ENCODE data around the gene MYO1H. TPM values are rescaled to one million over a fixed set of nuclear protein-coding genes. Genes with fewer than 3 reads are reported as not detected.

Gene MYO1H
- total RNA-seq, 2 donors from 2014 or later: not detected

DNA sequence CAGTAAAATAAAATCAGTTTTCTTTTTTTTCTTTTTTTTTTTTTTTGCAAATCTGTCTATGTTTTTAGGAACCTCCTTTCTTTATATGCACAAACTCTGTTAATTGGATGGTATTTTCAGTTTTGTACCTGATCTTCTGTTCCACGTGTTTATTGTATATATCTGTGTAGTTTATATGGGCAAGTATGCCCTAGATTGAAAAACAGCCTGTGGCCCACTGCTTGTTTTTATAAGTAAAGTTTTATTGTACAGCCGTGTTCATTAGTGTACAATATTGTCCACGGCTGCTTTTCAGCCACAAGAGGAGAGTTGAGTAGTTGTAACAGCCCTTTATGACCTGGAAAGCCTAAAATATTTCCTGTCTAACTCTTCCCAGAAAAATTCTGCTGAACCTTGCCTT, 18.7 kb upstream of the MYO1H start:
- ATAC-seq (no peak), DNase-seq (no peak)
- Mint-ChIP-seq H3K27ac (no peak overlapping the region), H3K27me3 (peaks cover 23% of the 10 kb centered on the region), H3K4me3 (no peak overlapping the region), H3K36me3 (ENCODE audit: low read depth) (peaks cover 2% of the 10 kb centered on the region), H3K4me1 (no peaks in the 10 kb centered on the region)
- H3K9me3 ChIP-seq (ENCODE audit: control insufficient read depth, low read length, poor library complexity, severe bottlenecking): no peaks in the 10 kb centered on the region

DNA sequence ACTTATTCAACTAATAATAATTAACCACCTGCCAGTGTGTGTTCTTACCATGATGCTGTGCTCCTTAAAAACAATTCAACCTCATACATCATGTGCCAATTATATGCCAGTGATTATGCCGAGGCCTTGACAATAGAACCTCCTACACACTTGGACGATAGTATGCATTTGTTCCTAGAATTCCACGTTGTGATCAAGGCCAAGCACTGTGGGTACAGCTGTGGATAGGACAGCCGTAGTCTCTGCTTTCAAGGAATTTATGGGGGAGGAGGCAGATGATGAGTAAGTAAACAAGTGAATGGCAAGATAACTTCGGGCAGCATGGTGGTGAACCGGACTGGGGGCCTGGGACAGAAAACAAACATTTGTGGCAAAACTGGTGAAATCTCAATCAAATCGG, 18.0 kb upstream of the MYO1H start:
- H3K4me3 Mint-ChIP-seq: no peak overlapping the region

DNA sequence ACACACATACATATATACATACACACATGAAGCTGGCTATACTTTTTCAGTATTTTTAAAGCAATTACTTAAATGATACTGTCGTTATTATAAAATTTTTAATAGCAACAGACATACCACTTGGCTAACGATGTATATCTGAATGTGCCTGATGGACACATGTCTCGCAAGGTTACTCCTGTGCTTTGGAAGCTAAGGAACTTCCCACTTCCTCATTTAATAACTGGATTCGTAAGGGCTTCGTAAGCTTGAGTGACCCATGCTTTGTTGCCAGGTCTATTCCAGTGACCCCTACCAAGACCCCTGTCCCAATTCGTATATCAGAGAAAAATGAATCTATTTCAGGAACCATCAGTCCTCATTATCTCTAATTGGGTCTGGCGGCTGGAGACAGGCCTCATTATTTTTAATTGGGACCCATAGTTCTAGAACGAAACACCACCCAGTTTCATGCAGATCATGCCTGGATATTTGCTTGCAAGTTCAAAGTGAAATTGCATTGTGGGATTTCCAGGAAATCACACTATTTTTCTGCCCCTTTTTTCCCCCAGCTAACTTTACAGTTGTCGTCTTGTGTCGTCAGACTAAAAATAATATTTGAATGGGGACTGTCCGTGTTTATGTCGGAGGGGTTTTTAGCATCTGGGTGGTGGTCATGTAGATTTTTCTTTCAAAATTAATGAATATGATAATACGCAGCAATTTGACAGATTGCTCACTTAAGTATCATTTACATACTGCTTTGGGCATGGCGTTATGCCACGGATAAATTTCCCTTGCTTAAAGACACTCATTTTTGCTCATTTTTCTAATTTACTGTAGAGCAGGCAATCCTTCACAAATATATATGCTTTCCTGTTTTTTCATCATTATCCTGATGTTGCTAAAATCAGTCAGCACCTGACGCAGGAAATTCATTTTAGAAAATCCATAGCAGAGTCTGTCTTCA, 17.1 kb upstream of the MYO1H start:
- H3K4me1 Mint-ChIP-seq: no peaks in the 10 kb centered on the region
- no peaks in the 10 kb centered on the region for H3K9me3 ChIP-seq (ENCODE audit: control insufficient read depth, low read length, poor library complexity, severe bottlenecking)
- ATAC-seq (no peak), DNase-seq (no peak)
- H3K36me3 Mint-ChIP-seq (ENCODE audit: low read depth): peaks cover 2% of the 10 kb centered on the region
- no peak overlapping the region for H3K27ac Mint-ChIP-seq
- H3K4me3 Mint-ChIP-seq: no peak overlapping the region
- peaks cover 18% of the 10 kb centered on the region for H3K27me3 Mint-ChIP-seq

More for the DNA sequence above, 18.0 kb upstream of the MYO1H start:
- Mint-ChIP-seq H3K36me3 (ENCODE audit: low read depth) (peaks cover 2% of the 10 kb centered on the region), H3K27ac (no peak overlapping the region), H3K27me3 (peaks cover 25% of the 10 kb centered on the region), H3K4me1 (no peaks in the 10 kb centered on the region)
- H3K9me3 ChIP-seq (ENCODE audit: control insufficient read depth, low read length, poor library complexity, severe bottlenecking): no peaks in the 10 kb centered on the region
- ATAC-seq (no peak), DNase-seq (no peak)

DNA sequence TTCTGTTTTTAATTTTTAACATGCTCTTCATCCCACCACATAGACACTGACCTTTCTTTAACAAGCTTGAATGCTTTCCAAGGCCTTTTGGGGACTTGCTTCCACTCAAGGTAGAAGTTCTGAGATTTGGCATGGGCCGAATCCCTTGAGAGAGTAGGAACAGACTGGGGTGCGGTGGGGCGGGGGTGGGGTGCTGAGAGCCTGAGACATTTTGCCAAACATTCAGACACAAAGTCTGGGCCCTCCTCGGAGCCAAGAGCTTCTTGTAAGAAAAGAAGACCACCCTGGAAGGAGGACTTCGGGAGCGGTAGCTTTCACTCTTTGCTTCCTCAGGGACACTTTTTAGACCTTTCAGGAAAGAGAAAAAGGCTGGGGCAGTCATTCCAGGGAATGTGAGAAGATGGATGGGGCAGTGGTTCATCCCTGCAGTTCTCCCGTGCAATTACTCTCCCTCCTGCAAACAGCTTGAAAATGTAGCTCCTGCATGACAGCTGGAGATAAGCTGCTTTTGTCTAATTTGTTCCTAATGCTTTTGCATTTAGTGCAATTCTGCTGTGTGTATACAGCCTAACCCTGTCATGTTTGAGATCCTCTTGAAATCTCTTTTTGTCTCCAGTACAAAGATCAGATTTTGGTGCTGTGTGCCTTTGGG, 16.3 kb upstream of the MYO1H start:
- ATAC-seq (no peak), DNase-seq (no peak)
- Mint-ChIP-seq H3K27me3 (peaks cover 18% of the 10 kb centered on the region), H3K36me3 (ENCODE audit: low read depth) (peaks cover 2% of the 10 kb centered on the region), H3K4me3 (no peak overlapping the region), H3K27ac (no peak overlapping the region), H3K4me1 (no peaks in the 10 kb centered on the region)
- H3K9me3 ChIP-seq (ENCODE audit: control insufficient read depth, low read length, poor library complexity, severe bottlenecking): no peaks in the 10 kb centered on the region

DNA sequence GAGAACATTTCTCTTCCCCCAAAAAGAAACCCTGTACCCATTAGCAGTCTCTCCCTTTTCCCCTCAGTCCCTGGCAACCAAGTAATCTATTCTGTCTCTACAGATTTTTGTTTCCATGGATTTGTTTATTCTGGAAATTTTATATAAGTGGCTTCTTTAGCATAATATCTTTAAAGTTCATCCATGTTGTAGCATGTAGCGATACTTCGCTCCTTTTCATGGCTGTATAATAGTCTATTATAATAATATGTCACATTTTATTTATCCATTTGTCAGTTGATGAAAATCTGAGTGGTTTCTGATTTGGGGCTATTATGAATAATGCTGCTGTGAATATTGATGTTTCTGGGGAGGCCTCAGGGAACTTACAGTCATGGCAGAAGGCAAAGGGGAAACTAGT, 12.8 kb upstream of the MYO1H start:
- Mint-ChIP-seq H3K27me3 (peaks cover 23% of the 10 kb centered on the region), H3K36me3 (ENCODE audit: low read depth) (peaks cover under 1% of the 10 kb centered on the region), H3K27ac (no peak overlapping the region), H3K4me3 (no peak overlapping the region), H3K4me1 (no peaks in the 10 kb centered on the region)
- H3K9me3 ChIP-seq (ENCODE audit: control insufficient read depth, low read length, poor library complexity, severe bottlenecking): no peaks in the 10 kb centered on the region
- ATAC-seq (no peak), DNase-seq (no peak)

DNA sequence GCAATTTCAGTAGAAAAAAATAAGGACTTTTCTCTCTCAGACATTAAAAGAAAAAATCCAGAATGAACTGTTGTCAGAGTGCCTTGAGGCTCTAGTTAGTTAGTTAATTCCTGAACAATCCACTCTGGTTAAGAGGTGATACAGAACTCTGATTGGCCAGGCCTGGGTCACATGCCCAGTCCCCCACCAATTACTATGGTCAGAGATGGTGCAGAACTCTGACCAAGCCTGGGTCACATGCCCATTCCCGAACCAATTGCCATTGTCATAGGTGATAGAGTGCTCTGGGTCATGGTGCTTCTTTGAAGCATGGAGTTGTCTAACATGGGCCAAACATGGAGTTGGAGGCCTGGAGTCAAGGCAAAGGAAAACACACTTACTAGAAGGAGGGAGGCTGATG, 11.1 kb upstream of the MYO1H start:
- DNase-seq (no peak), ATAC-seq (no peak)
- no peaks in the 10 kb centered on the region for H3K36me3 Mint-ChIP-seq (ENCODE audit: low read depth)
- H3K27me3 Mint-ChIP-seq: peaks cover 26% of the 10 kb centered on the region
- H3K9me3 ChIP-seq (ENCODE audit: control insufficient read depth, low read length, poor library complexity, severe bottlenecking): no peaks in the 10 kb centered on the region
- H3K4me1 Mint-ChIP-seq: no peaks in the 10 kb centered on the region
- no peak overlapping the region for H3K4me3 Mint-ChIP-seq
- H3K27ac Mint-ChIP-seq: no peak overlapping the region

DNA sequence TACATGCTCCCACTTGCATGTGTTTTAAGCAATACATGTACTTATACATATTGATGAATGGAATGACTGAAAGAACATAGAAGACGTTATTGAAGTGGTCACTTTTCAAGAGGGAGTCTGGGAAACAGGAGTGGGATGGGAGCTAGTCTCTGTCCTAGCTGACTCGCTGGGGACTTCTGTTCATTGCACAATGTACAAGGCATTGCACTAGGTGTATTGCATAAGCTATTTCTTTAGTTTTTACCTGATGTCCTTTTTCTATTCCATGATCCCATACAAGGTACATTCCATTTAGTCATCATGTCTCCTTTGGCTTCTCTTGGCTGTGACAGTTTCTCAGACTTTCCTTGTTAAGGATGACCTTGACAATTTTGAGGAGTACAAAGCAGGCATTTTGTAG, 4.0 kb upstream of the MYO1H start:
- H3K9me3 ChIP-seq (ENCODE audit: control insufficient read depth, low read length, poor library complexity, severe bottlenecking): no peaks in the 10 kb centered on the region
- Mint-ChIP-seq H3K27ac (no peak overlapping the region), H3K4me1 (no peaks in the 10 kb centered on the region), H3K27me3 (peaks cover 26% of the 10 kb centered on the region), H3K4me3 (no peak overlapping the region), H3K36me3 (ENCODE audit: low read depth) (no peaks in the 10 kb centered on the region)
- no peak for ATAC-seq
- DNase-seq: no peak

DNA sequence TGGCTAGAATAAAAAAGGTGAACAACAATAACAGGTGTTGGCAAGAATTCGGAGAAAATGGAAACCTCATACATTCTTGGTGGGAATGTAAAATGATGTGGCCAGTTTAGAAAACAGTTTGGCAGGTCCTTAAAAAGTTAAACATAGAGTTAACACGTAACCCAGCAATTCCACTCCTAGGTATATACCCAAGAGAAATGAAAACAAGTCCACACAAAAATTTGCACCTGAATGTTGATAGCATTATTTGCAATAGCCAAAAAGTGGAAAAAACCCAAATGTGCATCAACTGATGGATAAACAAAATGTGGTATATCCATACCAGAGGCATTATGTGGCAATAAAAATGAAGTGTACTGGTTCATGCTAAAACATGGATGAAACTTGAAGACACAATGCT, 2.3 kb upstream of the MYO1H start:
- H3K4me1 Mint-ChIP-seq: no peaks in the 10 kb centered on the region
- no peak for ATAC-seq
- H3K4me3 Mint-ChIP-seq: no peak overlapping the region
- no peaks in the 10 kb centered on the region for H3K9me3 ChIP-seq (ENCODE audit: control insufficient read depth, low read length, poor library complexity, severe bottlenecking)
- H3K27ac Mint-ChIP-seq: no peak overlapping the region
- H3K36me3 Mint-ChIP-seq (ENCODE audit: low read depth): no peaks in the 10 kb centered on the region
- no peak for DNase-seq
- H3K27me3 Mint-ChIP-seq: peaks cover 19% of the 10 kb centered on the region

DNA sequence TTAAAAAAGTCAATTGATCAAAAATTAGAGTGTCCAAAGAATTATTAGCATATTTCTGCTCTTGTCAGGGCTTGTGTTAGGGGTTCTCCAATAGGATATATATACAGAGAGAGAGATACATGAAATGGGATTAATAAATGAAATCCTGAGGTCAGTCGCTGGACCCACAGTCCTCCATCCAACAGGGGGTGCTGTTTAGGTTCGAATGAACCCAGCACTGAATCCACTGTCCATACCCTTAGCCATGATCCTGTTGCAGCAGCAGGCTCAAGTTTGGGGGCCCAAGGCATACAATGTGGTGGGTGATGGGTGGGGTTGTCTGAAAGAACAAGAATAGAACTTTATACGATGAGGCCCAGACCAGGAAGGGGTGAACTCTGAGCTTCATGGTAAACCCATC, 780 bp upstream of the MYO1H start:
- Mint-ChIP-seq H3K4me3 (no peak overlapping the region), H3K27ac (no peak overlapping the region)
- no peak for ATAC-seq

DNA sequence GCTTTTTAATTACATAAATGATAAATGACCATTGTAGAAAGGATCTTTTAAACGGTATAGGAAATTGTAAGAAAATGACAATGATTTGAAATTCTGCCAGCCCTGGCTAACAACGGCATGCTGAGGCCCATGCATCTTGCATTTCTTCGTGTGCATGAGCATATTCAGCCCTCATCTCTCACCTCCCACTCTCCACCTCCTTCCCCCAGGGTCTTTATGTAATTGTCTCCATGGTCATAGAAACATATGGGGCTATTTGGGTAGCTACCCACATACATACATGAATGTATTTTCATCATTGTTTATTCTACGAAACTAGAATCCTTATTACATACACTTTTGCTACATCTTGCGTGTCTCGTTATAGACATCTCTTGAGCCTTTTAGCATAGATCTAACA, 4.5 kb downstream of the MYO1H start:
- Mint-ChIP-seq H3K4me3 (no peak overlapping the region), H3K27ac (no peak overlapping the region), H3K36me3 (ENCODE audit: low read depth) (no peaks in the 10 kb centered on the region), H3K27me3 (peaks cover 36% of the 10 kb centered on the region), H3K4me1 (peaks cover 2% of the 10 kb centered on the region)
- H3K9me3 ChIP-seq (ENCODE audit: control insufficient read depth, low read length, poor library complexity, severe bottlenecking): no peaks in the 10 kb centered on the region
- DNase-seq (no peak), ATAC-seq (no peak)

More for the DNA sequence above, 780 bp upstream of the MYO1H start:
- DNase-seq: no peak
- Mint-ChIP-seq H3K4me1 (no peaks in the 10 kb centered on the region), H3K27me3 (peaks cover 16% of the 10 kb centered on the region), H3K36me3 (ENCODE audit: low read depth) (no peaks in the 10 kb centered on the region)
- H3K9me3 ChIP-seq (ENCODE audit: control insufficient read depth, low read length, poor library complexity, severe bottlenecking): no peaks in the 10 kb centered on the region

DNA sequence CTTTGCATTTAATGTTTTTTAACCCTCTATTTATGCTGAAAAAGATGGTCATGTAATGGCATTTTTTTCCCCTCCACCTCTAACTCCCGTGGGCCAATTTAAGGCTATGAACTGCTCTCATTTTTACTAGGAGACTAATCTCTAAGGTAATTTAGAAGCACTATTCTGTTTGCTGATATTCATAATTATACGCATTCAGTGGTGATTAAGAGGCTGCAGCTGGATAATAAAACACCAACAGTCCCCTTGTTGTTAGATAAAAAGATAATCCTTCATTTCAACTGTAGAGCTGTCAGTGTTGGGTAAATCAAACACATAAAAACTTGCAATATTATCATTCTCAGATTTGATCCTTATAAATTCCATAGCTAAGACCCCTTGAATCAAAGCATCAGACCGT, 8.9 kb downstream of the MYO1H start:
- H3K27me3 Mint-ChIP-seq: peaks cover 42% of the 10 kb centered on the region
- H3K27ac Mint-ChIP-seq: no peak overlapping the region
- peaks cover 8% of the 10 kb centered on the region for H3K4me1 Mint-ChIP-seq
- no peak overlapping the region for H3K4me3 Mint-ChIP-seq
- no peaks in the 10 kb centered on the region for H3K9me3 ChIP-seq (ENCODE audit: control insufficient read depth, low read length, poor library complexity, severe bottlenecking)
- DNase-seq: no peak
- ATAC-seq: no peak
- peaks cover 2% of the 10 kb centered on the region for H3K36me3 Mint-ChIP-seq (ENCODE audit: low read depth)

DNA sequence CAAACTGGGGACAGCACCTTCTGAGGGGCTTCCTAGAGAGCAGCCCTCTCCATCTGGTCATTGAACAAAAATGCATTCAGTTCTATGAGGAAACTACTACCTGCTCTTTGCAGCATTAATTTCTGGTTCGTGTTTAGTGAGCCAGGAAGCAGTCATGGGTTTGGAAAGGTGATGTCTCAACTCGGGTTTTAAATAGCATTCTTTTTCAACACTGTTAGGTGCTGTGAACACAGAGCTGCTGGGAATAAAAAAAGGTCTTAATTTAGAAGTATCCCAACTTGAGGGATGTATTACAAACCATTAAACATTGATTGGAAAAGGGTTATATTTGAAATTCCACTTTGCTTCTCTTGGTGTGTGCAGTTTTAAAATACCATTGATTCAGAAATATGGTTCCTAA, 9.3 kb downstream of the MYO1H start:
- Mint-ChIP-seq H3K27ac (no peak overlapping the region), H3K27me3 (peaks cover 46% of the 10 kb centered on the region), H3K4me1 (peaks cover 8% of the 10 kb centered on the region), H3K4me3 (no peak overlapping the region), H3K36me3 (ENCODE audit: low read depth) (peaks cover 2% of the 10 kb centered on the region)
- ATAC-seq: no peak
- DNase-seq: no peak
- no peaks in the 10 kb centered on the region for H3K9me3 ChIP-seq (ENCODE audit: control insufficient read depth, low read length, poor library complexity, severe bottlenecking)

DNA sequence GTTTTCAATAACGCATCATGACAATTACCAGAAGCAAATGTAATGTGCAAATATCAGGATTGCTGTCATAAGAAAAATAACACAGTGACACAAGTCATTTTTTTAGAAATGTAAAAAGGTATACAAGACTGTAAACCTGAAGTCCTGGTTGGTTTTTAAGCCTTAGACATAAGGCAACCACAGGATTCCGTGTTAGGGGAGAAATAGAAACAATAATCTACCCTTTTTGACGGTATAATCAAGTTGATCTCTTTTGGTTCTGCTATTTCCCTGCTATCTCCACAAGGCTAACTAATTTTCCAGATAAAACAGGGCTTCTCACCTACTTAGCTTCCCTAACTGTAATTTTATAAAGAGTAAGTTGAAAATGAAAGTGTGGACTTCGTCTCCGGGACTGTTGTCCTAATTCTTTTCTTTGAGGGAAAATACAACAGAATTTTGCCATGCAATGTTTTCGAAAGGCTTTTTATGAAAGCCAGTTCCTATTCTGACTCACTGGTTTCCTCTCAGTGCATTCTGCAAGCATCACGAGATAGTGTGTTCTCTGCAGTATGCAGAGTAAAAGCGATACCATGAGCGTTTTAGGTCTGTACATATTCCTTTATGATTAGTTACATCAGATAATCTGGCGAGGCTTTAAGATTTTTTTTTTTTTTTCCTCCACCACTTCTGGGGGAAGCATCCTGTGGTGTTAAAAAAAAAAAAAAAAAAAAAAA, 10.6 kb downstream of the MYO1H start:
- ATAC-seq: no peak
- H3K27me3 Mint-ChIP-seq: peaks cover 46% of the 10 kb centered on the region
- H3K9me3 ChIP-seq (ENCODE audit: control insufficient read depth, low read length, poor library complexity, severe bottlenecking): no peaks in the 10 kb centered on the region
- peaks cover 8% of the 10 kb centered on the region for H3K4me1 Mint-ChIP-seq
- H3K36me3 Mint-ChIP-seq (ENCODE audit: low read depth): peaks cover 2% of the 10 kb centered on the region
- H3K4me3 Mint-ChIP-seq: peak overlapping the region; percentile 47
- no peak for DNase-seq
- H3K27ac Mint-ChIP-seq: no peak overlapping the region

Data from T-helper 17 cell (primary cell).